CD4-positive, alpha-beta T cell (primary cell): Measurements from ENCODE around the gene PGBD2. TPM values are rescaled to one million over a fixed set of nuclear protein-coding genes. Genes with fewer than 3 reads are reported as not detected.
"Not testable (repeated sequence)": the region's sequence is repeated elsewhere in the genome, so short reads cannot be mapped to it uniquely, and the experiment has no call there.

Experiments
- ATAC-seq: fragments of 200-7000 bp; cut with Tn5 transposase; one replicate; pipeline ENCODE4 v1.10.0; 2022; ENCODE audit warnings: mild to moderate bottlenecking; ENCODE audit not compliant: poor library complexity
- CTCF ChIA-PET: fragments of 350-600 bp; sonication (Branson Sonifier 250); formaldehyde crosslinking; loops from one replicate; lab custom pipeline; 2021; ENCODE audit warnings: antibody characterized with exemption, inconsistent platforms; lab: Charles Lee
- POLR2A ChIA-PET: fragments of 350-600 bp; sonication (Branson Sonifier 250); formaldehyde crosslinking; loops from one replicate; lab custom pipeline; 2021; ENCODE audit warnings: antibody characterized with exemption, inconsistent platforms; lab: Charles Lee
- DNase-seq, 14 experiments: peaks; one replicate each; pipeline ENCODE4 v3.0.0-alpha.2; 2013 to 2020; ENCODE audit warnings: mixed read lengths in 2 of 14
- H3K27ac ChIP-seq, 2 donors: one replicate each; pipeline versions ENCODE4 v1.5.1 to v1.7.0; 2013; ENCODE audit warnings: low read length in 2 of 2, low read depth in 1 of 2, mild to moderate bottlenecking in 1 of 2
- H3K27me3 ChIP-seq, 2 experiments: 1 replicate in 1 of 2; 2 replicates in 1 of 2; pipeline versions ENCODE4 v1.6.1 to v1.7.0; 2013; ENCODE audit warnings: low read length in 2 of 2, control low read depth in 1 of 2, mild to moderate bottlenecking in 1 of 2, moderate library complexity in 1 of 2; ENCODE audit not compliant: insufficient read depth in 2 of 2, control insufficient read depth in 1 of 2
- H3K36me3 ChIP-seq: one replicate; pipeline ENCODE4 v1.6.1; 2013; ENCODE audit warnings: low read length, control low read depth; ENCODE audit not compliant: insufficient read depth
- H3K4me1 ChIP-seq: one replicate; pipeline ENCODE4 v1.6.1; 2013; ENCODE audit warnings: low read length, control low read depth; ENCODE audit not compliant: insufficient read depth
- H3K4me3 ChIP-seq: one replicate; pipeline ENCODE4 v1.5.1; 2013; ENCODE audit warnings: mild to moderate bottlenecking, low read length, moderate library complexity
- H3K9me3 ChIP-seq, 2 experiments: 1 replicate in 1 of 2; 2 replicates in 1 of 2; pipeline versions ENCODE4 v1.6.1 to v1.7.0; 2013; ENCODE audit warnings: low read length in 2 of 2, mild to moderate bottlenecking in 2 of 2, control low read depth in 1 of 2, moderate library complexity in 1 of 2; ENCODE audit not compliant: control insufficient read depth in 1 of 2, insufficient read depth in 1 of 2
- H3K27ac Mint-ChIP-seq: one replicate; pipeline ENCODE4 v1.8.0; 2020; ENCODE audit warnings: mixed read lengths
- H3K27me3 Mint-ChIP-seq: one replicate; pipeline ENCODE4 v1.8.0; 2021; ENCODE audit warnings: mixed read lengths
- H3K36me3 Mint-ChIP-seq: one replicate; pipeline ENCODE4 v1.8.0; 2021; ENCODE audit warnings: low read depth, mixed read lengths
- H3K4me1 Mint-ChIP-seq: one replicate; pipeline ENCODE4 v1.8.0; 2021; ENCODE audit warnings: low read depth, mixed read lengths
- H3K4me3 Mint-ChIP-seq: one replicate; pipeline ENCODE4 v1.8.0; 2020; ENCODE audit warnings: mild to moderate bottlenecking, mixed read lengths
- H3K9me3 Mint-ChIP-seq: one replicate; pipeline ENCODE4 v1.8.0; 2020; ENCODE audit warnings: mixed read lengths
- CTCF ChIP-seq: fragments of 200-600 bp; IDR thresholded peaks from one replicate; pipeline ENCODE4 v1.8.0; 2022; ENCODE audit warnings: antibody characterized with exemption, mild to moderate bottlenecking
- intact Hi-C, 2 experiments: fragments of 100-400 bp; cut with DNase I in 1 of 2; cut with micrococcal nuclease in 1 of 2; formaldehyde crosslinking; loops; one replicate each; pipeline versions ENCODE4 v1.15.1 to v1.9.0; 2023 to 2025; cut with DNase I, micrococcal nuclease
- total RNA-seq, 174 experiments: library from RNA in 2 of 174; stranded (reverse) in 2 of 174; gene quantifications; one replicate each; pipeline ENCODE4 v1.2.3 and lab custom pipeline; 2021 to 2026

The PGBD2 gene
- total RNA-seq, 2 experiments from 2014 or later: 0.78 to 0.85 TPM

GRCh38 chr1:248873409-248873992 lies 32.5 kb upstream of the PGBD2 start:
- ChIA-PET POLR2A (interaction anchor here (0.7 to 3.6 kb wide), 9 partner anchors 8 to 48 kb away, joined by 3 to 37 read pairs (median 6); partner anchors contain the start of genes PGBD2, SH3BP5L, ZNF672 and ZNF692), CTCF (interaction anchor here (0.6 to 1.3 kb wide), 2 partner anchors 15 to 66 kb away, joined by 3 to 4 read pairs; partner anchors contain the start of gene ZNF692)
- intact Hi-C loops: loop anchor here in 1 of 2 experiments (1.0 kb wide), 1 partner anchor 10 kb away; no protein-coding TSS in a partner anchor
- Histone ChIP-seq H3K36me3 (no peaks in the 10 kb centered on the region), H3K27me3 (no peaks in the 10 kb centered on the region), H3K9me3 (no peaks in the 10 kb centered on the region), H3K4me1 (peaks cover 22% of the 10 kb centered on the region), H3K4me3 (peak overlapping the region; percentile 71), H3K27ac (peak overlapping the region; percentile 52 to 79)
- Mint-ChIP-seq H3K27ac (peak overlapping the region; percentile 99), H3K36me3 (peaks cover 20% of the 10 kb centered on the region), H3K9me3 (peaks cover 2% of the 10 kb centered on the region), H3K4me1 (peaks cover 35% of the 10 kb centered on the region), H3K27me3 (peaks cover 14% of the 10 kb centered on the region), H3K4me3 (peak overlapping the region; percentile 99)
- DNase-seq (peak; percentile 77 to 95 (median 91)), ATAC-seq (peak; percentile 75)
- no peak for TF ChIP-seq CTCF

- no peak for TF ChIP-seq CTCF
- CTCF ChIA-PET: interaction anchor here (0.6 kb wide), 1 partner anchor 15 kb away, joined by 4 read pairs; the partner anchor contains the start of gene ZNF692
- ATAC-seq: peak; percentile 68
- Mint-ChIP-seq H3K27ac (peak overlapping the region; percentile 99), H3K27me3 (peaks cover 14% of the 10 kb centered on the region), H3K4me1 (peaks cover 35% of the 10 kb centered on the region), H3K36me3 (peaks cover 20% of the 10 kb centered on the region), H3K9me3 (peaks cover 2% of the 10 kb centered on the region), H3K4me3 (peak overlapping the region; percentile 99)
- Histone ChIP-seq H3K4me1 (peaks cover 22% of the 10 kb centered on the region), H3K4me3 (peak overlapping the region; percentile 71), H3K27me3 (no peaks in the 10 kb centered on the region), H3K27ac (peak overlapping the region; percentile 52 to 79), H3K36me3 (no peaks in the 10 kb centered on the region), H3K9me3 (no peaks in the 10 kb centered on the region)
- peak in 13 of 14 experiments; percentile 71 to 91 (median 79) for DNase-seq
- intact Hi-C loops: loop anchor here (1.0 to 2.0 kb wide), 5 partner anchors 11 to 48 kb away; partner anchors contain the start of genes PGBD2 (in 2 of the 2) and ZNF692 (in 2 of the 2)
- POLR2A ChIA-PET: interaction anchor here (1.1 to 3.6 kb wide), 8 partner anchors 12 to 48 kb away, joined by 3 to 37 read pairs (median 12); partner anchors contain the start of genes PGBD2, SH3BP5L, ZNF672 and ZNF692
Measured at GRCh38 chr1:248873993-248874533, 32.0 kb upstream of the PGBD2 start.

GRCh38 chr1:248881261-248881660 lies 24.8 kb upstream of the PGBD2 start:
- H3K36me3 Mint-ChIP-seq: no peaks in the 10 kb centered on the region
- H3K4me3 ChIP-seq: no peak overlapping the region
- no peak overlapping the region for H3K27ac Mint-ChIP-seq
- no peak overlapping the region for H3K27ac ChIP-seq
- DNase-seq (no peak), ATAC-seq (no peak)
- no peaks in the 10 kb centered on the region for H3K36me3 ChIP-seq
- H3K4me1 ChIP-seq: no peaks in the 10 kb centered on the region
- no peak for TF ChIP-seq CTCF
- POLR2A ChIA-PET: no interaction called here
- CTCF ChIA-PET: no interaction called here
- H3K27me3 Mint-ChIP-seq: no peaks in the 10 kb centered on the region
- intact Hi-C loops: no loop called here
- H3K9me3 ChIP-seq: no peaks in the 10 kb centered on the region
- no peak overlapping the region for H3K4me3 Mint-ChIP-seq
- peaks cover 0 to 3% of the 10 kb centered on the region in 2 experiments for H3K27me3 ChIP-seq
- peaks cover 5% of the 10 kb centered on the region for H3K4me1 Mint-ChIP-seq
- H3K9me3 Mint-ChIP-seq: no peaks in the 10 kb centered on the region

GRCh38 chr1:248882427-248882826 lies 23.6 kb upstream of the PGBD2 start:
- CTCF ChIA-PET, POLR2A ChIA-PET, H3K9me3 Mint-ChIP-seq, intact Hi-C loops, H3K4me3 Mint-ChIP-seq, H3K27me3 ChIP-seq, H3K9me3 ChIP-seq, H3K36me3 Mint-ChIP-seq, H3K4me1 ChIP-seq, H3K27ac Mint-ChIP-seq, H3K36me3 ChIP-seq, H3K27ac ChIP-seq, H3K27me3 Mint-ChIP-seq, DNase-seq, ATAC-seq, H3K4me1 Mint-ChIP-seq, H3K4me3 ChIP-seq: not testable (repeated sequence)
